K562 (cell line): Measurements from ENCODE around the gene VARS1. TPM values are rescaled to one million over a fixed set of nuclear protein-coding genes. Genes with fewer than 3 reads are reported as not detected.
A peak's percentile ranks its signal among the peaks of the same experiment; 100 is the strongest.

Source experiments
- ATF1 ChIP-seq, 2 experiments: fragments of 450-650 bp in 1 of 2; IDR thresholded peaks; 2 replicates each; pipeline ENCODE4 v1.6.1; 2016; ENCODE audit warnings: missing compliant biosample characterization in 1 of 2, missing genetic modification characterization in 1 of 2
- BRCA1 ChIP-seq, 2 experiments: fragments of 450-650 bp in 1 of 2; sonication (generic) in 1 of 2; formaldehyde crosslinking in 1 of 2; IDR thresholded peaks; 2 replicates each; pipeline versions ENCODE4 v1.5.0 to v1.6.1; 2017 to 2020; ENCODE audit warnings: mild to moderate bottlenecking in 1 of 2, missing genetic modification reagents in 1 of 2
- BRF1 ChIP-seq: IDR thresholded peaks from 3 replicates; pipeline ENCODE4 v1.6.1; 2011; ENCODE audit warnings: borderline replicate concordance, mild to moderate bottlenecking; ENCODE audit not compliant: insufficient read length; ENCODE audit errors: extremely low read depth
- CC2D1A ChIP-seq: fragments of 450-650 bp; IDR thresholded peaks from 2 replicates; pipeline ENCODE4 v1.6.1; 2017; ENCODE audit warnings: mild to moderate bottlenecking
- ESRRA ChIP-seq: fragments of 450-650 bp; IDR thresholded peaks from 2 replicates; pipeline ENCODE4 v1.6.1; 2014; ENCODE audit warnings: low read depth, mild to moderate bottlenecking, moderate library complexity, borderline replicate concordance
- GABPB2 ChIP-seq: fragments of 250-450 bp; sonication (Bioruptor Pico); conservative IDR thresholded peaks from 2 replicates; pipeline ENCODE4 v1.5.1; 2021; ENCODE audit warnings: mild to moderate bottlenecking
- KAT2B ChIP-seq: IDR thresholded peaks from one replicate; pipeline ENCODE4 v1.6.1; 2012; ENCODE audit warnings: low read depth, mild to moderate bottlenecking, control low read depth, inconsistent platforms, low read length, moderate library complexity
- MNT ChIP-seq, 2 experiments: fragments of 450-650 bp; conservative IDR thresholded peaks; 2 replicates each; pipeline ENCODE4 v1.6.1; 2017; ENCODE audit warnings: mild to moderate bottlenecking in 2 of 2, moderate library complexity in 2 of 2
- MYBL2 ChIP-seq, 2 experiments: fragments of 450-650 bp in 1 of 2; sonication (generic) in 1 of 2; formaldehyde crosslinking in 1 of 2; IDR thresholded peaks; 2 replicates each; pipeline versions ENCODE4 v1.6.1 to v1.8.1; 2017 to 2022; ENCODE audit warnings: borderline replicate concordance in 1 of 2, inconsistent platforms in 1 of 2, low read depth in 1 of 2, mild to moderate bottlenecking in 1 of 2, missing genetic modification reagents in 1 of 2, moderate library complexity in 1 of 2
- MYNN ChIP-seq, 2 experiments: sonication (generic); formaldehyde crosslinking in 1 of 2; IDR thresholded peaks; 2 replicates each; pipeline versions ENCODE4 v1.5.0 to v1.6.1; 2016 to 2020; ENCODE audit warnings: antibody characterized with exemption in 1 of 2, missing genetic modification reagents in 1 of 2
- NR2F6 ChIP-seq: fragments of 450-650 bp; formaldehyde crosslinking; IDR thresholded peaks from 2 replicates; pipeline ENCODE4 v1.4.0; 2020; ENCODE audit warnings: mild to moderate bottlenecking
- RBM14 ChIP-seq: fragments of 200-400 bp; formaldehyde crosslinking; IDR thresholded peaks from 2 replicates; pipeline ENCODE4 v1.6.1; 2018; ENCODE audit warnings: low read depth, mild to moderate bottlenecking, low read length, moderate library complexity, borderline replicate concordance; ENCODE audit not compliant: insufficient read depth
- RCOR1 ChIP-seq, 2 experiments: IDR thresholded peaks; 2 replicates each; pipeline ENCODE4 v1.6.1; 2012; ENCODE audit warnings: low read depth in 2 of 2, low read length in 2 of 2, borderline replicate concordance in 1 of 2, improper control_type of control experiment in 1 of 2
- SMAD3 ChIP-seq: fragments of 450-650 bp; formaldehyde crosslinking; conservative IDR thresholded peaks from 2 replicates; pipeline ENCODE4 v1.4.0; 2020; ENCODE audit warnings: mild to moderate bottlenecking
- SMARCB1 ChIP-seq: IDR thresholded peaks from 2 replicates; pipeline ENCODE4 v1.6.1; 2011; ENCODE audit warnings: improper control_type of control experiment, low read depth; ENCODE audit not compliant: insufficient read length
- STAT5B ChIP-seq: fragments of 250-450 bp; sonication (Bioruptor Pico); IDR thresholded peaks from 2 replicates; pipeline ENCODE4 v1.8.0; 2021; ENCODE audit warnings: mild to moderate bottlenecking, inconsistent platforms
- ZKSCAN3 ChIP-seq: fragments of 250-450 bp; sonication (Bioruptor Pico); IDR thresholded peaks from 2 replicates; pipeline ENCODE4 v1.4.0; 2020
- ZNF140 ChIP-seq: fragments of 250-450 bp; sonication (Bioruptor Pico); IDR thresholded peaks from 2 replicates; pipeline ENCODE4 v1.8.0; 2021; ENCODE audit warnings: moderate library complexity, mild to moderate bottlenecking, inconsistent platforms
- ZNF175 ChIP-seq: fragments of 200-800 bp; sonication (Bioruptor generic); IDR thresholded peaks from 2 replicates; pipeline ENCODE4 v1.6.1; 2016; ENCODE audit warnings: low read depth, mild to moderate bottlenecking, missing genetic modification characterization, missing compliant biosample characterization
- polyA plus RNA-seq, 8 experiments: library from polyadenylated mRNA; depleted of rRNA in 4 of 8; stranded (reverse) in 5 of 8; unstranded in 3 of 8; fragments of >200 nt; fragmentation: Nextera tagmentation in 2 of 8; fragmentation: Illumina TruSeq in 1 of 8; extraction: Ambion mirVana in 2 of 8; extraction: Trizol in 1 of 8; gene quantifications; 2 replicates each; pipeline versions ENCODE4 v1.2.1 to v1.2.3, GENCODE V29; 2011 to 2014; ENCODE audit warnings: inconsistent platforms in 1 of 8, missing spikeins in 1 of 8
- total RNA-seq, 7 experiments: library from RNA; depleted of rRNA in 6 of 7; stranded (reverse); fragments of >200 nt in 6 of 7; fragmentation: Illumina TruSeq in 2 of 7; extraction: Trizol in 2 of 7; gene quantifications; 2 replicates each; pipeline versions ENCODE4 v1.2.1 to v1.2.3, GENCODE V29; 2011 to 2021; ENCODE audit warnings: low replicate concordance in 1 of 7
- TF ChIP-seq, protein P1 (sequence below): fragments of 250-450 bp; sonication (Bioruptor Pico); IDR thresholded peaks from 2 replicates; pipeline ENCODE4 v1.9.0; 2021; ENCODE audit warnings: mild to moderate bottlenecking
- TF ChIP-seq, protein P2 (sequence below): sonication (generic); formaldehyde crosslinking; IDR thresholded peaks from 2 replicates; pipeline ENCODE4 v1.8.0; 2022; ENCODE audit warnings: mild to moderate bottlenecking, missing genetic modification reagents
- TF ChIP-seq, protein P3 (sequence below): fragments of 450-650 bp; IDR thresholded peaks from 2 replicates; pipeline ENCODE4 v1.7.1; 2018; ENCODE audit warnings: mild to moderate bottlenecking, low read depth; ENCODE audit not compliant: partially characterized antibody

Gene VARS1
- total and polyA plus RNA-seq, 9 of the 15 experiments (the other 6 are each of a cell fraction or from before 2014, with no cell fraction given): 2.9 to 488 (median 130) TPM

DNA sequence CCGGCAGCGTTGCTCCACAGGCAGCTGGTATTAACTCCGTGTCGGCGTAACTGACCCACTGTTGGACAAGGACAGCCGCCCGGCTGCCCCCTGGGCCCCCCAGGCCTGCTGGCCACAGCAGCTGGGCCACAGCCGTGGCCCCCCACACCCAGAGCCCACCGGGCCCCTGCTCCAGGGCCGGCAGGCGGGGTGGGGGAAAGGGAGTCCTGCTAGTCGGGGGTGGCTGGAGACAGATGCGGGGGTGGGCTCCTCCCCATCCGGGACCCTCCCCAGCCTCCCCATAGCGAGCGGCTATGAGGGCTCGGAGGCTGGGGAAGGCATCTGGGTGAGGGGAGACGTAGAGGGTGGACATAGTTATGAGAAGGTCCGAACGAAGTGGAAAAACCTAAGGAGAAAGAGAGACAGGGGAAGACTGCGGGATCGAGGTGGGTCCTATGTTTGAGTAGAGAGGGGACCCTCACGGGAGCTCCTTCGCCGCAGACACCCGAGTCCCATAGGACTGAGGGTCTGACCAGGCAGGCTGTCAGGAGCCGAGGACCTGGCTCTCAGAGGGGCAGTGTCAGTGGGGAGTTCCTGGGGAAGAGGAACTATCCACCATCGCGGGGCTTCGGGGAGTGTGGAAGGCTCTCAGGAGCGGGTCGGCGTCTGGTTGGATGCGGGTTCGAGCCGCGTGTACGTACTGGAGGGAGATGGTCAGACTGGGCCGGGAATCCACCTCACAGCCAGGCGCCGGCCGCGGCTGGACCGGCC lies 511 bp downstream of the VARS1 start (continued):
- TF ChIP-seq MNT (conservative IDR thresholded peaks at IDR 0.05) (no peak; a peak in 1 of 4 replicates), GABPB2 (CRISPR knock-in tag) (no peak), ESRRA (no peak), SMAD3 (CRISPR knock-in tag) (no peak), MYNN (IDR thresholded peaks at IDR 0.05) (no peak), MYNN (CRISPR knock-in tag; IDR thresholded peaks at IDR 0.05) (no peak), ZKSCAN3 (no peak), BRF1 (no peak), CC2D1A (peak; percentile 17; the same call in 1 of the 2 replicates), MYBL2 (IDR thresholded peaks at IDR 0.05; ENCODE audit: low read depth) (no peak), MYBL2 (CRISPR knock-in tag; IDR thresholded peaks at IDR 0.05; ENCODE audit: borderline replicate concordance) (no peak), RCOR1 (IDR thresholded peaks at IDR 0.05; ENCODE audit: borderline replicate concordance in 1 of 2, low read depth in 2 of 2, low read length in 2 of 2) (no peak), BRCA1 (IDR thresholded peaks at IDR 0.05) (no peak), BRCA1 (CRISPR knock-in tag; IDR thresholded peaks at IDR 0.05) (peak; percentile 94; the same call in 1 of the 2 replicates), ZNF175 (CRISPR knock-in tag) (no peak), KAT2B (no peak), ZNF140 (CRISPR knock-in tag) (no peak), STAT5B (CRISPR knock-in tag) (no peak), ATF1 (CRISPR knock-in tag; IDR thresholded peaks at IDR 0.05) (no peak), ATF1 (tag; IDR thresholded peaks at IDR 0.05) (no peak), SMARCB1 (no peak), RBM14 (no peak; the same call in 1 of the 2 replicates), NR2F6 (no peak)
- TF ChIP-seq, protein P1, sequence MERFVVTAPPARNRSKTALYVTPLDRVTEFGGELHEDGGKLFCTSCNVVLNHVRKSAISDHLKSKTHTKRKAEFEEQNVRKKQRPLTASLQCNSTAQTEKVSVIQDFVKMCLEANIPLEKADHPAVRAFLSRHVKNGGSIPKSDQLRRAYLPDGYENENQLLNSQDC: no peak
- TF ChIP-seq, protein P2, sequence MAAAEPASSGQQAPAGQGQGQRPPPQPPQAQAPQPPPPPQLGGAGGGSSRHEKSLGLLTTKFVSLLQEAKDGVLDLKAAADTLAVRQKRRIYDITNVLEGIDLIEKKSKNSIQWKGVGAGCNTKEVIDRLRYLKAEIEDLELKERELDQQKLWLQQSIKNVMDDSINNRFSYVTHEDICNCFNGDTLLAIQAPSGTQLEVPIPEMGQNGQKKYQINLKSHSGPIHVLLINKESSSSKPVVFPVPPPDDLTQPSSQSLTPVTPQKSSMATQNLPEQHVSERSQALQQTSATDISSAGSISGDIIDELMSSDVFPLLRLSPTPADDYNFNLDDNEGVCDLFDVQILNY (CRISPR knock-in tag): no peak
- TF ChIP-seq, protein P3, sequence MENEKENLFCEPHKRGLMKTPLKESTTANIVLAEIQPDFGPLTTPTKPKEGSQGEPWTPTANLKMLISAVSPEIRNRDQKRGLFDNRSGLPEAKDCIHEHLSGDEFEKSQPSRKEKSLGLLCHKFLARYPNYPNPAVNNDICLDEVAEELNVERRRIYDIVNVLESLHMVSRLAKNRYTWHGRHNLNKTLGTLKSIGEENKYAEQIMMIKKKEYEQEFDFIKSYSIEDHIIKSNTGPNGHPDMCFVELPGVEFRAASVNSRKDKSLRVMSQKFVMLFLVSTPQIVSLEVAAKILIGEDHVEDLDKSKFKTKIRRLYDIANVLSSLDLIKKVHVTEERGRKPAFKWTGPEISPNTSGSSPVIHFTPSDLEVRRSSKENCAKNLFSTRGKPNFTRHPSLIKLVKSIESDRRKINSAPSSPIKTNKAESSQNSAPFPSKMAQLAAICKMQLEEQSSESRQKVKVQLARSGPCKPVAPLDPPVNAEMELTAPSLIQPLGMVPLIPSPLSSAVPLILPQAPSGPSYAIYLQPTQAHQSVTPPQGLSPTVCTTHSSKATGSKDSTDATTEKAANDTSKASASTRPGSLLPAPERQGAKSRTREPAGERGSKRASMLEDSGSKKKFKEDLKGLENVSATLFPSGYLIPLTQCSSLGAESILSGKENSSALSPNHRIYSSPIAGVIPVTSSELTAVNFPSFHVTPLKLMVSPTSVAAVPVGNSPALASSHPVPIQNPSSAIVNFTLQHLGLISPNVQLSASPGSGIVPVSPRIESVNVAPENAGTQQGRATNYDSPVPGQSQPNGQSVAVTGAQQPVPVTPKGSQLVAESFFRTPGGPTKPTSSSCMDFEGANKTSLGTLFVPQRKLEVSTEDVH: peak; percentile 42
